PFSK-1 (cell line): ENCODE results near the gene SLC6A19.

ENCODE experiments used
- FOXP2 ChIP-seq: optimal IDR thresholded peaks from 2 replicates; pipeline ENCODE3; 2011; ENCODE audit warnings: borderline replicate concordance, control low read depth, inconsistent platforms; ENCODE audit not compliant: insufficient read depth; ENCODE audit errors: extremely low read length, extremely low read depth
- POLR2AphosphoS5 ChIP-seq: IDR thresholded peaks from 2 replicates; pipeline ENCODE4 v1.6.1; 2012; ENCODE audit warnings: low read depth, mild to moderate bottlenecking, control low read depth, low read length, moderate library complexity
- SIN3A ChIP-seq: IDR thresholded peaks from 2 replicates; pipeline ENCODE4 v1.6.1; 2012; ENCODE audit warnings: mild to moderate bottlenecking, low read length, moderate library complexity, borderline replicate concordance; ENCODE audit not compliant: insufficient read depth
- TAF1 ChIP-seq: IDR thresholded peaks from 2 replicates; pipeline ENCODE4 v1.6.1; 2012; ENCODE audit warnings: low read length, control low read depth, borderline replicate concordance; ENCODE audit not compliant: insufficient read depth
- TF ChIP-seq, protein P1 (sequence below), 2 experiments: IDR thresholded peaks; 2 replicates each; pipeline versions ENCODE4 v1.6.1 to v1.8.0; 2011 to 2012; ENCODE audit warnings: low read depth in 2 of 2, low read length in 2 of 2, control low read depth in 1 of 2, inconsistent platforms in 1 of 2, mild to moderate bottlenecking in 1 of 2, moderate library complexity in 1 of 2; ENCODE audit not compliant: insufficient read depth in 1 of 2

SLC6A19 gene

DNA sequence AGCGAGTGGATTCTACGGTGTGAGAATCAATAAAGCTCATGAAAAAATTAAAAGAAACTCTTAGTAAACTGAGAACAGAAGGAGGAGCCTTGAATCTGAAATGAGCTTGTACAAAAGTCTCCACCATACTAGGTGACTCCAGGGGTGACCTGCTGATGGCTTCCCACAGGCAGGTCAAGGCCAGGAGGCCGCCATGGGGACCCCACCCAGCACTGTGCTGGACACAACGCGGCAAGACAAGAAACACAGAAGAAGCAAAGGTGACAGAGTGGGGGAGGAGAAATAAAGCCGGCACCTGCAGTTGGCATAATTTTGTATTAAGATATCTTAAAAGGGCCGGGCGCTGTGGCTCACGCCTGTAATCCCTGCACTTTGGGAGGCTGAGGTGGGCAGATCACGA is 12.1 kb upstream of the SLC6A19 start:
- no peak for TF ChIP-seq POLR2AphosphoS5
- TF ChIP-seq SIN3A = no peak
- TF ChIP-seq TAF1 = no peak
- TF ChIP-seq FOXP2 = no peak
- TF ChIP-seq, protein P1, sequence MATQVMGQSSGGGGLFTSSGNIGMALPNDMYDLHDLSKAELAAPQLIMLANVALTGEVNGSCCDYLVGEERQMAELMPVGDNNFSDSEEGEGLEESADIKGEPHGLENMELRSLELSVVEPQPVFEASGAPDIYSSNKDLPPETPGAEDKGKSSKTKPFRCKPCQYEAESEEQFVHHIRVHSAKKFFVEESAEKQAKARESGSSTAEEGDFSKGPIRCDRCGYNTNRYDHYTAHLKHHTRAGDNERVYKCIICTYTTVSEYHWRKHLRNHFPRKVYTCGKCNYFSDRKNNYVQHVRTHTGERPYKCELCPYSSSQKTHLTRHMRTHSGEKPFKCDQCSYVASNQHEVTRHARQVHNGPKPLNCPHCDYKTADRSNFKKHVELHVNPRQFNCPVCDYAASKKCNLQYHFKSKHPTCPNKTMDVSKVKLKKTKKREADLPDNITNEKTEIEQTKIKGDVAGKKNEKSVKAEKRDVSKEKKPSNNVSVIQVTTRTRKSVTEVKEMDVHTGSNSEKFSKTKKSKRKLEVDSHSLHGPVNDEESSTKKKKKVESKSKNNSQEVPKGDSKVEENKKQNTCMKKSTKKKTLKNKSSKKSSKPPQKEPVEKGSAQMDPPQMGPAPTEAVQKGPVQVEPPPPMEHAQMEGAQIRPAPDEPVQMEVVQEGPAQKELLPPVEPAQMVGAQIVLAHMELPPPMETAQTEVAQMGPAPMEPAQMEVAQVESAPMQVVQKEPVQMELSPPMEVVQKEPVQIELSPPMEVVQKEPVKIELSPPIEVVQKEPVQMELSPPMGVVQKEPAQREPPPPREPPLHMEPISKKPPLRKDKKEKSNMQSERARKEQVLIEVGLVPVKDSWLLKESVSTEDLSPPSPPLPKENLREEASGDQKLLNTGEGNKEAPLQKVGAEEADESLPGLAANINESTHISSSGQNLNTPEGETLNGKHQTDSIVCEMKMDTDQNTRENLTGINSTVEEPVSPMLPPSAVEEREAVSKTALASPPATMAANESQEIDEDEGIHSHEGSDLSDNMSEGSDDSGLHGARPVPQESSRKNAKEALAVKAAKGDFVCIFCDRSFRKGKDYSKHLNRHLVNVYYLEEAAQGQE (IDR thresholded peaks at IDR 0.05; ENCODE audit: insufficient read depth in 1 of 2, low read depth in 2 of 2, low read length in 2 of 2) = no peak

DNA sequence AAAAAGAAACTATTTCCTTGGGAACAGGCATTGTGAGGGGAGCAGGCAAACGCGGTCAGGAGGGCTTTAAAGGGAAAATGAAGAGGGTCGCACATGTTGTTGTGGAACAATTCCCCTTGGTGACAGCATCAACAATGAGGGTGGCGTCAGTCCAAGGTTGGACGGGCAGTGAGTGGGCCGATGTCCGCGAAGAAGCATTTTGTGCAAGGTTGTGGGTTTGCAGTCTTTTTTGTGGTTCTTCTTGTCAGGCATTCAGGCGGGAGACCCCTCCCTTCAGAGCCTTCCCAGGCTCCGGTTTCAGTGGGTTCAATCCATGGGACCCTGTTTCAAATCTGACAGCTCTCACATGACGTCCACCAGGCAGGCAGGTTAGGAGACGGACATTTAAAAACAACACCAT is 11.1 kb upstream of the SLC6A19 start:
- TF ChIP-seq TAF1 (no peak), POLR2AphosphoS5 (no peak), SIN3A (no peak), FOXP2 (no peak)
- TF ChIP-seq, protein P1 (IDR thresholded peaks at IDR 0.05; ENCODE audit: insufficient read depth in 1 of 2, low read depth in 2 of 2, low read length in 2 of 2) = no peak

DNA sequence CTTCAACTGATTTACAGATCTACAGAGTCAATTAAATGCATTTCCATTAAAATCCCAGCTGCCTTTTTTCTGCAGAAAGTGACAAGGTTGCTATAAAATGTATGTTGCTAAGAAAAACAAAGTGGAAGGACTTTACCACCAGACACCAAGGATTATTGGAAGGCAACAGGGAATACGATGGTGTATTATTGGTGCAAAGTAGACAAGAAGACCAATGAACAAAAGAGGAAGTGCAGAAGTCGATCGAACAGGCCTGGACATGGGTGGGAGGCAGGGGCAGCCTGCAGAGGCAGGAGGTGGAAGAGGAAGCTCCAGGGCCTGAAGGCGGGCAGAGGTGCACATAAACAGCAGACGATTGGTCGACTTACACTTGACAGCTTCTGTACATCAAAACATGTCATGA is 10.6 kb upstream of the SLC6A19 start:
- no peak for TF ChIP-seq FOXP2

DNA sequence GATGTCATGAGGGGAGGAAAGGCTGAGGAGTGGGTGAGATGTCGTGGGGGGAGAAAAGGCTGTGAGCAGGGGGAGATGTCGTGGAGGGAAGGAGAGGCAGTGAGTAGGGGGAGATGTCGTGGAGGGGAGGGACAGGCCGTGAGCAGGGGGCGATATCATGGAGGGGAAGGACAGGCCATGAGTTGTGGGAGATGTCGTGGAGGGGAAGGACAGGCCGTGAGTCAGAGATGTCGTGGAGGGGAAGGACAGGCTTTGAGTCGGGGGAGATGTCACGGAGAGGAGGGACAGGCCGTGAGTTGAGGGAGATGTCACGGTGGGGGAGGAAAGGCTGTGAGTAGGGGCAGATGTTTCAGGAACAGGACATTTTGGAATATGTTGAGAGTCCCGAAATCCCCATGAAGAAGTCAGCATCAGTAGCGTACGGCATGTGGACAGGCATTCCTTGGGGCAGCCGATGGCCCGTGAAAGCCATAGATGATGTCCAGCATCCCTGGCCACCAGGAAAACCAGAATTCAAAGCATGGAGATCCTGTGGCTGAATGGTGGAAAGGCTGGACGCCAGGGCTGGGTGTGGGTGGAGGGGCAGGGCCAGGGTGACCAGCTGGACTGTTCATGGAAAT is 8.3 kb upstream of the SLC6A19 start:
- no peak for TF ChIP-seq FOXP2
- no peak for TF ChIP-seq POLR2AphosphoS5
- TF ChIP-seq, protein P1 (IDR thresholded peaks at IDR 0.05; ENCODE audit: insufficient read depth in 1 of 2, low read depth in 2 of 2, low read length in 2 of 2) = no peak
- no peak for TF ChIP-seq TAF1
- TF ChIP-seq SIN3A = no peak

DNA sequence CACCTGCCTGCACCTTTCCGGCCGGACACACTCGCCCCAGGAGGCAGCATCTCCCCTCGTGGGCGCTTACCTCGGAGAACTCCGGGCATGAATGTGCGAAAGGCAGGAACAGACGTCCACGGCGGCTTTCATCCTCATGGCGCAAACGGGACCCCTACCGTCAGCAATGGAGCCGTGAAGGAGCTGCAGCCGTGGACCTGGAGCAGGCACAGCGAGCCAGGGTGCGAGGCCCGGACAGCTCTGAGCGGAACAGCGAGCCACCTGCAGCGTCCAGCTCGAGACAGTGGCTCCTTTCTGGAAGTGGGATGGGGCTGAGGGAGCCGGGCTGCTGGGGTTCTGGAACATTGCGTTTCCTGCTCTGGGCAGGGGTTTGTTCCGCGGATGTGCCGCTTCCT is 7.8 kb upstream of the SLC6A19 start:
- TF ChIP-seq POLR2AphosphoS5 (no peak), TAF1 (no peak)

DNA sequence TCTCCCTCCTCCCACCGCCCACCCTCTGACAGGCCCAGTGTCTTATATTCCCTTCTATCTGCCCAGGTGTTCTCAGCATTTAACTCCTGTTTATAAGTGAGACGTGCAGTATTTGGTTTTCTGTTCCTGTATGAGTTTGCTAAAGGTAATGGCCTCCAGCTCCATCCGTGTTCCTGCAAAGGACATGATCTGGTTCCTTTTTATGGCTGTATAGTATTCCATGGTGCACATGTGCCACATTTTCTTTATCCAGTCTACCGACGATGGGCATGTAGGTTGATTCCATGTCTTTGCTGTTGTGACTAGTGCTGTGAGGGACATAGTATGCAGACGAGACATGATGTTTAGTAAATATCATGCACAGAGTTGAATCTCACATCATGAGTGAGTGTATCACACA is 7.0 kb upstream of the SLC6A19 start:
- TF ChIP-seq POLR2AphosphoS5 = no peak
- no peak for TF ChIP-seq TAF1
- no peak for TF ChIP-seq SIN3A
- no peak for TF ChIP-seq FOXP2
- TF ChIP-seq, protein P1 (IDR thresholded peaks at IDR 0.05; ENCODE audit: insufficient read depth in 1 of 2, low read depth in 2 of 2, low read length in 2 of 2) = no peak
